ENCODE results near the gene PTGFR.

Gene PTGFR

GRCh38 chr1:78570539-78570938, 79.8 kb downstream of the PTGFR start:
- no peak for DNase-seq (ENCODE audit: low spot score)
- TF ChIP-seq, protein P1, sequence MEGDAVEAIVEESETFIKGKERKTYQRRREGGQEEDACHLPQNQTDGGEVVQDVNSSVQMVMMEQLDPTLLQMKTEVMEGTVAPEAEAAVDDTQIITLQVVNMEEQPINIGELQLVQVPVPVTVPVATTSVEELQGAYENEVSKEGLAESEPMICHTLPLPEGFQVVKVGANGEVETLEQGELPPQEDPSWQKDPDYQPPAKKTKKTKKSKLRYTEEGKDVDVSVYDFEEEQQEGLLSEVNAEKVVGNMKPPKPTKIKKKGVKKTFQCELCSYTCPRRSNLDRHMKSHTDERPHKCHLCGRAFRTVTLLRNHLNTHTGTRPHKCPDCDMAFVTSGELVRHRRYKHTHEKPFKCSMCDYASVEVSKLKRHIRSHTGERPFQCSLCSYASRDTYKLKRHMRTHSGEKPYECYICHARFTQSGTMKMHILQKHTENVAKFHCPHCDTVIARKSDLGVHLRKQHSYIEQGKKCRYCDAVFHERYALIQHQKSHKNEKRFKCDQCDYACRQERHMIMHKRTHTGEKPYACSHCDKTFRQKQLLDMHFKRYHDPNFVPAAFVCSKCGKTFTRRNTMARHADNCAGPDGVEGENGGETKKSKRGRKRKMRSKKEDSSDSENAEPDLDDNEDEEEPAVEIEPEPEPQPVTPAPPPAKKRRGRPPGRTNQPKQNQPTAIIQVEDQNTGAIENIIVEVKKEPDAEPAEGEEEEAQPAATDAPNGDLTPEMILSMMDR (IDR thresholded peaks at IDR 0.05; ENCODE audit: extremely low read depth, missing control alignments) = no peak

DNA sequence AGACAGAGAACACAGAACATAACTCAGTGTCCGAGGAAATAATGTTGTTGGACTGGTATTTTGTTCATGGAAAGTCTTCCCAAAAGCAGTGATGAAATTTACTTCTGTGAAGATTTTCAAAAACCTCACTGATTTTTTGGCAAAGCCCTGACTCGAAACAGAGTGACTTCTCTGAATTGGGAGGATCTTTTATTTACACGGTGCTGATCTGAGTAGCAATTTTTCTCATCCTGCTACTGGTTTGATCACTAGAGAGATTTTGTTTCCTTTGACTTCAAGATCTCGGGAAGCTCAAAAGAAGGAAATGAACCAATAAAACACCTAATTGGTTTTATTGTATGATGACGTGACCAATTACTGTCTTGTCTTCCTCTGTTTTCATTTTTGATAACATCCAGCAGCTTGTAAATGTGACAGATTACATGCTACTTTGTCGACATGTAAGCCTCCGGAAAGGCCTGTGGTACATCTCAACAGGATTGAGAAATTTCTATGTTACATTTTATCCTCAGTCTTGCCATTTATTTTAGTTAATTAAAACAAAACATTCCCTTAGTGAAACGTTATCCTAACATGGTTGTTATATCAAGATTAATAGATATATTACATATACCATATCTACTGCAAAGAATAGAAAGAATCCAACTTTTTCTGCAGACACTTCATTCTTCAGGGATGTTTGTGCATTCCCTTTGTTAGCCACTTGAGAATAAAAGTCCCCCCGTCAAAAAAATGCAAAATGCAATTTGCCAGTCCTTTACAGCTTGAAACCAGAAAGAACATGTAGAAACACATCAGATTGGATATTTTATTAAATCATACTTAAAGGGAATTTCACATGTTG, 86.7 kb downstream of the PTGFR start:
- TF ChIP-seq, protein P1 (IDR thresholded peaks at IDR 0.05; ENCODE audit: extremely low read depth, missing control alignments) = no peak
- DNase-seq (ENCODE audit: low spot score) = no peak

DNA sequence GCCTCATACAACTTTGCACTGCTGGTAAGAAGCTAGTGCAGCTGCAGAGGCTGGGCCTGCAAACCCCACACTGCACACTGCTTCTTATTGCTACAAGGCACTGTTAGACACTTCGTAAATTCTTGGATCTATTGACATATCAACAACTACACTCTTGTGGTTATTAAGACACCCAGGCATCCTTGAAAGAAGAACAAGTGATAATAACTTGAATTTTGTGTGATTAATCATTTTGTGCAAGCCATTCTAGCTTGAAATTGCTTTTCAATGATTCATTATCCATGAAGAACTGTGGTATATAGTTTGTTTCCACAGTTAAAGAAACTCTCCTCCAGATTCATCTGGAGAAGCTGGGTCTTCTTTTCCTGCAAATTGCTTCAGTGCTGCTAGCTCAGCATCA, 95.8 kb downstream of the PTGFR start:
- no peak for DNase-seq (ENCODE audit: low spot score)
- TF ChIP-seq, protein P1 (IDR thresholded peaks at IDR 0.05; ENCODE audit: extremely low read depth, missing control alignments) = no peak

DNA sequence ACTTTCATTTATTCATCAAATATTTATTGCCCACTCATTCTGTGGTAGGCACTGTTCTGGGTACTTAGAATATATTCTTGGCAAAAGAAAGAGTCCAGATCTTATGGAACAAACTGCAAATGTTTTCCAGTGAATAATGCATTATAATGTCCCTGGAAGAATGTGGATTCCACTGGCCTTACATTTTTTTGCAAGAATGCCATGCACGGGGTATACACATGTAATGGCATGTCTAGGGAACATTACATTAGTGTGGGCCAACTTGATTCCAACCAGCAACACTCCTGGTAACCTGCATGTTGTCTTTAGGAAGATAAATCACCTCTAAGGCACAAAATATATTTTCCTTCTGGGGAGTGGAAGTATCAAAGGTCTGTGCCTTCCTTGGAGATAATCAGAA, 96.4 kb downstream of the PTGFR start:
- TF ChIP-seq, protein P1 (IDR thresholded peaks at IDR 0.05; ENCODE audit: extremely low read depth, missing control alignments) = no peak
- no peak for DNase-seq (ENCODE audit: low spot score)

Measured in GM20000 (cell line).